ENCODE data around the gene TANGO6.
"Not testable (repeated sequence)": the region's sequence is repeated elsewhere in the genome, so short reads cannot be mapped to it uniquely, and the experiment has no call there.

TANGO6 gene

GRCh38 chr16:69057400-69058378 is 214.4 kb downstream of the TANGO6 start:
- DNase-seq (ENCODE audit: low read depth): no peak

- DNase-seq (ENCODE audit: low read depth): not testable (repeated sequence)
Observed at GRCh38 chr16:69063491-69063890, 220.2 kb downstream of the TANGO6 start.

DNA sequence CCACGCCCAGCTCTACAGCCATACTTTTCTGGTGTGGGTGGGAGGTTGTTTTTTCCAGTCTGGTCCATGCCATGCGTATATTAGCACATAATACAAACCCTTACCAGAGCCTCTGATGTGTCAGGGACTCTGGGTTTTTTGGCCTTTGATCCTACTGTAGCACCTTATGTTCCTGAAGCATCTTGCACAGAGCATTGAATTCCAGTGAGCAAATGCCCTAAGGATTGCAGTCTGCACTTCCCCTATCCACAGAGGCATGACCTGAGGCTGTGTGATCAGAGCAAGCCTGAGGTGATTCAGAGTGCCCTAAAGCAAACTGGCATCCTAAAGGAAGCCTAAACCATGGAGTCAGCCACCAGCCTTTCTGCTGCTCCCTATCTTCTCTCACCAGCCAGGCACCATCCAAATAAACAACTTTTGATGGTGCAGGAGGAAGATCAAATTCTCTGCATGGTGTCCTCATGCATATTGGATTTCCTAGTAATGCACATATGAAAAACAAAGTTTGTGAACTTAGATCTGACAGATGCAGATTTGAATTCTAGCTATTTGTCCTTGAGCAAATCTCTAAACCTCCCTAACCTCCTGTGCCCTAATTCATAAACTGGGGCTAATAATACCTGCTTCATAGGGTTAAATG is 220.9 kb downstream of the TANGO6 start:
- no peak for DNase-seq (ENCODE audit: low read depth)

GRCh38 chr16:69064764-69065313 is 221.5 kb downstream of the TANGO6 start:
- DNase-seq (ENCODE audit: low read depth): no peak

DNA sequence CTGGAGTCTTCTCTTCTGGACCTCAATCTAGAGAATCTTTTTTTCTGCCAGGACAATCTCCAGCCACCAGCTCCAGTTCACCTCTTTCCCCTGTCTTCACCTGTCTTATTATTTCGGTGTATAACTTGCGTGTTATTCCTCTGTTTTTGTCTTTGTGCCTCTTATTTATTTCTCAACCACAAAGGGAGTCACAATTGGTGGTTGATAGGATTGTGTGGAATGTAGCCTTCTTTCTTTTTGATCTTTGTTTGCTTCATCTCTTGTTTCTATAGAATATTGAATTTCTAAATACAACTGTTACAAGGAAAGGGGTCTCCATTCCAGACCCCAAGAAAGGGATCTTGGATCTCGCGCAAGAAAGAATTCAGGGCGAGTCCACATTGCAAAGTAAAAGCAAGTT is 226.2 kb downstream of the TANGO6 start:
- no peak for DNase-seq (ENCODE audit: low read depth)

DNA sequence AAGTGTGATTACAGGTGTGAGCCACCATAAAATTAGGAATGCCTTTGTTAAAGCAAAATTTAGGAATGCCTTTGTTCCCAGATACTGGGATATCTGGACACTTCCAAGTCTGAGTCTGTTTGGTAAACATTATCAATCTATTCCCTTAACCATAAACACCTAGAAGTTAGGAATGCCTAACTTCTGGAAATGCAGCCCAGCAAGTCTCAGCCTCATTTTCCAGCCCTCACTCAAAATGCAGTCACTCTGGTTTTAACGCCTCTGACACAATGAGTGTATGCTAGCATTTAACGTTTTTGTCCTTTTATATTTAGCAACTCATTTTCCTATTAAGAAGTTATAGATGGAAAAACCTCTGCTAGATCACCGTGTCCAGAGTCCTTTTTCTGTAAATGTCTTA is 227.7 kb downstream of the TANGO6 start:
- no peak for DNase-seq (ENCODE audit: low read depth)

DNA sequence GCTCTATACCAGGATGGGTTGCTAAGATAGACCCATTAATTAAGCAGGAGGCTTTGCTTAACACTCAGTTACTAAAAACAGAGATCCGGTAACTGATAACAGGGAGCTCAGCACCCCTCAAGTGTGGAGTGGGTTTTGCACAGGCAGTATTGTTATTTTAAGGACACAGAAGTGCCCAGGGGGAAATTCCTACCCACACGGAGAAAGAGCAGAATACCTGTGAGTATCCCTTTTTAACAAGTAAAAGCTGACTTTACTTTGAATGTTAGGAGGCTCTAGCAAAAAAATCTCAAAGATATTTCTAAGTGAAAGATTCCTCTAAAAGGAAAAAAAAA is 229.3 kb downstream of the TANGO6 start:
- DNase-seq (ENCODE audit: low read depth): no peak

DNA sequence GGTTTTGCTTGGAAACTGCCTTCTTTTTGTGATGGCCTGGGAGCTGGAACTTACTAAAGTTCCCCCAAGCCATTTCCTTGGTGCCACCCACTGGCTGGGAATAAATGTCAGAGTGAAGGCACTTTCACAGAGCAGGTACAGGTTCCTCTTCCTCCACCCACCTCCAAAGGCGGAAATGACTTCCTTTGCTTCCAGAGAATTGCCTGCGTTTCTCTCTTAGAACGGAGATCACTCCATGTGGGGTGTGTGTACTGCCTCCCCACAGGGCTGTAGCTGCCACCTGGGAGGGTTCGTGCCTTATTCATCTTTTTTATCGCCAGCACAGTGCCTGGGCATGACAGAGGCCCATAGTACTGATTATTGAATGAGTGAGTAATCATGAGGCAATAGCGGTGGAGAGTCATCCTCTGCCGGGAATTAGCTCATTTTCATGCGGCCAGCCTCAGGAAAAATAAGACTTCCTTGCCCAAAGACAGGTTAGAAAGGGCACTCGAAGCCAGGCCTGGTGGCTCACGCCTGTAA is 229.9 kb downstream of the TANGO6 start:
- no peak for DNase-seq (ENCODE audit: low read depth)

DNA sequence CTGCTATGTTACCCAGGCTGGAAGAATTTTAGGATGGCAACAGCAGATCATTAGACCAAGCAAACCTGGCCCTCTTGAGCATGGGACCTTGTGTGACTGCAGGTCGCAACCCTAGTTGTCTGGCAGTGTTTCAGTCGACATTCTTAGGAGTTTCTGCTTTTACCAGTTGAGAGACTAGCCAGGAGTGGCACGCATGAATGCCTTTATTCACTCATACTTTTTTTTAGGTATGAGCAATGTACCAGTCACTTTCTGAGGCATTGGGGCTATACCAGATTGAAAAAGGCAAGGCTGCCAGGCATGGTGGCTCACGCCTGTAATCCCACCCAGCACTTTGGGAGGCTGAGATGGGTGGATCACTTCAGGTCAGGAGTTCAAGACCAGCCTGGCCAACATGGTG is 233.9 kb downstream of the TANGO6 start:
- no peak for DNase-seq (ENCODE audit: low read depth)

GRCh38 chr16:69078073-69078472 is 234.7 kb downstream of the TANGO6 start:
- no peak for DNase-seq (ENCODE audit: low read depth)

GRCh38 chr16:69079697-69080096 is 236.4 kb downstream of the TANGO6 start:
- DNase-seq (ENCODE audit: low read depth): no peak

DNA sequence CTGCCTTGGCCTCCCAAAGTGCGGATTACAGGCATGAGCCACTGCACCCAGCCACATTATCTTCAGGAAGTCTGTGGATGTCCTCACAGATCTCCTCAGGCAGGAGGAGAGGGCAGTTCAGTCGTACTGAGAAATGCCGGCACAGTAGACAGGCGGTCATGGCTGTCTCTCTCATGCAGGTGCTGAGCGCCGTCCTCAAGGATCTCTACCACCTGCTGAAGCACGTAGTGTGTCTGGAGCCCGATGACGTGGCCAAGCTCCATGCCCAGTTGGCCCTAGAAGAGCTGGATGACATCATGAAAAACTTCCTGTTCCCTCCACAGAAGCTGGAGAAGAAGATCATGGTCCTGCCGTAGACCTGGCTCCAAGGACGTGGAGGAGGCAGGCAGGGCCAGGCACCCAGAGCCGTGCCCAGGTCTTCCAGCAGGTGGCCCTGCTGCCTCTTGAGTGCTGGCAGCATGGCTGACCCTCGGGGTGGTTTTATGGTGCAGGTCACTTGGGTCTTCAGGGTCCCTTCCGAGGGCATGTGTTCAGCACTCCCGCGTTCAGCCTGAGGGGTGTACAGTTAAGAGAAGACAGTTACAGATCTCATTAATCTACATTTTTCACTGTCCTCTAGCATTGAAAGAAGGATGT is 240.1 kb downstream of the TANGO6 start:
- DNase-seq (ENCODE audit: low read depth): no peak

- DNase-seq (ENCODE audit: low read depth): no peak
Observed at GRCh38 chr16:69084289-69084688, 241.0 kb downstream of the TANGO6 start.

- DNase-seq (ENCODE audit: low read depth): no peak
Observed at GRCh38 chr16:69085032-69085695, 241.8 kb downstream of the TANGO6 start.

GRCh38 chr16:69087161-69087581 is 243.8 kb downstream of the TANGO6 start:
- no peak for DNase-seq (ENCODE audit: low read depth)

GRCh38 chr16:69088684-69089083 is 245.4 kb downstream of the TANGO6 start:
- no peak for DNase-seq (ENCODE audit: low read depth)

GRCh38 chr16:69089091-69089910 is 246.0 kb downstream of the TANGO6 start:
- no peak for DNase-seq (ENCODE audit: low read depth)

GRCh38 chr16:69093974-69094373 is 250.6 kb downstream of the TANGO6 start:
- no peak for DNase-seq (ENCODE audit: low read depth)

DNA sequence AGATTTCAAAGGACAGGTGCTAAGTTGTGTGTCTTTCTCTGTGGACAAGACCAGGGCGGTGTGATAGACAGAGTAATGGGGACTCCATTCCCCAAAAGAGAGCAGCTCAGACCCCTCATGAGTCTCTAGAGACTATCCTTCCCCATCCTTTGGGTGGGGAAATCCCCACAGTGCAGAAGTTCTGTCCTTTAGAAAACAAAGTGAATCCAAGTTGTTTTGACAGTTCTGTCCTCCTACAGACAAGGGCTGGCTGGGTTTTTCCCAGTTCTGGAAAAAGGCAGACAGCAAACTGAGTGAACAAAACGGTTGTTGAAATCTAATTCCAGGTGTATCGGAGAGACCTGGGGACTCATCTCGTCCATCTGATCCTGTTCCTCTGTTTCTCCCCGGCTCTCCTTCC is 251.2 kb downstream of the TANGO6 start:
- no peak for DNase-seq (ENCODE audit: low read depth)

GRCh38 chr16:69095193-69095592 is 251.9 kb downstream of the TANGO6 start:
- DNase-seq (ENCODE audit: low read depth): no peak

Measured in CMK (cell line).